OCI-LY7 (cell line): ENCODE data around the gene CLEC4C. TPM values are rescaled to one million over a fixed set of nuclear protein-coding genes. Genes with fewer than 3 reads are reported as not detected.

ENCODE experiments used
- BruUV-seq: library from RNA; stranded (reverse); fragments of 400-500 nt; replicated peaks from 2 replicates; lab custom pipeline; 2021; lab: Mats Ljungman, UMichigan
- CTCF ChIA-PET: fragments of 300-600 bp; sonication (Branson Sonifier 250); formaldehyde crosslinking; loops from one replicate; lab custom pipeline; 2022; ENCODE audit warnings: antibody characterized with exemption; ENCODE audit not compliant: unreplicated experiment; lab: Charles Lee
- POLR2A ChIA-PET: fragments of 300-600 bp; sonication (Branson Sonifier 250); formaldehyde crosslinking; loops from one replicate; lab custom pipeline; 2022; ENCODE audit warnings: antibody characterized with exemption; lab: Charles Lee
- DNase-seq: peaks from one replicate; pipeline ENCODE4 v3.0.0-alpha.2; 2015; ENCODE audit warnings: low spot score
- H2AFZ ChIP-seq: fragments of 200-600 bp; sonication (generic), shearing (Covaris generic); 2 replicates; pipeline ENCODE4 v1.6.1; 2014; ENCODE audit warnings: mild to moderate bottlenecking, antibody characterized with exemption, low read length, moderate library complexity
- H3K27ac ChIP-seq: fragments of 200-600 bp; sonication (generic); 2 replicates; pipeline ENCODE4 v1.5.1; 2014; ENCODE audit warnings: mixed run types, low read depth, mild to moderate bottlenecking, moderate library complexity, low read length, inconsistent platforms; ENCODE audit not compliant: poor library complexity, severe bottlenecking
- H3K36me3 ChIP-seq: fragments of 200-600 bp; sonication (generic); 2 replicates; pipeline ENCODE4 v1.6.1; 2014; ENCODE audit warnings: mild to moderate bottlenecking, antibody characterized with exemption, low read length, moderate library complexity, mixed read lengths; ENCODE audit not compliant: insufficient read depth
- H3K4me1 ChIP-seq: fragments of 200-600 bp; sonication (generic); 2 replicates; pipeline ENCODE4 v1.5.1; 2014; ENCODE audit warnings: mild to moderate bottlenecking, low read length; ENCODE audit not compliant: insufficient read depth, poor library complexity, severe bottlenecking
- H3K4me2 ChIP-seq: fragments of 200-600 bp; sonication (generic); 2 replicates; pipeline ENCODE4 v1.6.1; 2014; ENCODE audit warnings: mild to moderate bottlenecking, low read length
- H3K4me3 ChIP-seq: fragments of 200-600 bp; sonication (generic); 2 replicates; pipeline ENCODE4 v1.5.1; 2014; ENCODE audit warnings: mild to moderate bottlenecking, low read depth, low read length; ENCODE audit not compliant: poor library complexity, severe bottlenecking
- H3K79me2 ChIP-seq: fragments of 200-600 bp; sonication (generic); 2 replicates; pipeline ENCODE4 v1.6.1; 2016; ENCODE audit warnings: low read depth, mild to moderate bottlenecking, low read length, moderate library complexity, mixed read lengths; ENCODE audit not compliant: insufficient read depth
- H3K9me2 ChIP-seq: fragments of 200-600 bp; sonication (generic); 2 replicates; pipeline ENCODE4 v1.6.1; 2016; ENCODE audit warnings: mild to moderate bottlenecking, low read length, mixed read lengths; ENCODE audit not compliant: insufficient read depth
- H3K9me3 ChIP-seq: fragments of 200-600 bp; sonication (generic); 2 replicates; pipeline ENCODE4 v1.6.1; 2014; ENCODE audit warnings: mild to moderate bottlenecking, mixed run types, low read length, mixed read lengths
- H4K20me1 ChIP-seq: fragments of 200-600 bp; sonication (generic); 2 replicates; pipeline ENCODE4 v1.6.1; 2014; ENCODE audit warnings: mild to moderate bottlenecking, antibody characterized with exemption, low read length, moderate library complexity, mixed read lengths; ENCODE audit not compliant: insufficient read depth
- EZH2phosphoT487 ChIP-seq: fragments of 200-600 bp; sonication (generic); IDR thresholded peaks from 2 replicates; pipeline ENCODE4 v1.6.1; 2018; ENCODE audit warnings: low read depth, borderline replicate concordance, mild to moderate bottlenecking, mixed run types, antibody characterized with exemption, low read length, moderate library complexity, mixed read lengths
- intact Hi-C: fragments of 100-400 bp; cut with micrococcal nuclease; formaldehyde crosslinking; loops from one replicate; pipeline ENCODE4 v1.10.0; 2022; ENCODE audit not compliant: unreplicated experiment
- total RNA-seq, 2 experiments: library from RNA; depleted of rRNA in 1 of 2; stranded (reverse); fragments of >200 nt in 1 of 2; shearing (Covaris generic) in 1 of 2; gene quantifications; 2 replicates each; pipeline ENCODE4 v1.2.3, GENCODE V29; 2014 to 2022
- TF ChIP-seq, protein P1 (sequence below): fragments of 200-600 bp; sonication (generic); conservative IDR thresholded peaks from 2 replicates; pipeline ENCODE4 v1.5.1; 2014; ENCODE audit warnings: mild to moderate bottlenecking, antibody characterized with exemption, low read length, moderate library complexity, mixed read lengths

The CLEC4C gene
- total RNA-seq, 2 experiments from 2014 or later: not detected

DNA sequence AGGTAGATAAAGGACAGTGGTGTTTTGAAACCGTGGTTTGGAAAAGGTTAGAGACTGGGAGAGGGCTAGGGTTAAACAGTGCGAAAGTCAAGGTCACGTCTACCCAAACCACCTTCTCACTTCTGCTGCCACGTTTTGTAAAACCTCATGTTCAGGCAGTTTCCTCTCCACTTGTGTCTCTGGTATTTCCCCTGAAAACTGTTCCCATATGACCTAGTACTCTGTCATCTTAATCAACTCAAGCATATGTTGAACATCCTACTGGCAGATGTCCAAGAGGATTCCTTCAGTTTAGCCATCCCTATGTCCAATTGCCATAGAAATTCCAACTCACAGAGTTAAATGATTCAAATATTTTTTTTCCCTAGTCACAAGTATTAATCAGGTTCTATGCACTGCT lies 17.4 kb downstream of the CLEC4C start:
- Histone ChIP-seq H3K79me2 (no peaks in the 10 kb centered on the region), H3K27ac (no peak overlapping the region), H3K4me1 (no peaks in the 10 kb centered on the region), H3K4me3 (no peak overlapping the region), H3K36me3 (no peaks in the 10 kb centered on the region), H3K4me2 (no peak overlapping the region), H3K9me3 (no peaks in the 10 kb centered on the region), H2AFZ (no peak overlapping the region), H4K20me1 (no peaks in the 10 kb centered on the region), H3K9me2 (no peaks in the 10 kb centered on the region)
- intact Hi-C loops: no loop called here
- POLR2A ChIA-PET: no interaction called here
- CTCF ChIA-PET: no interaction called here
- no TSS peak for BruUV-seq
- no peak for TF ChIP-seq EZH2phosphoT487
- TF ChIP-seq, protein P1, sequence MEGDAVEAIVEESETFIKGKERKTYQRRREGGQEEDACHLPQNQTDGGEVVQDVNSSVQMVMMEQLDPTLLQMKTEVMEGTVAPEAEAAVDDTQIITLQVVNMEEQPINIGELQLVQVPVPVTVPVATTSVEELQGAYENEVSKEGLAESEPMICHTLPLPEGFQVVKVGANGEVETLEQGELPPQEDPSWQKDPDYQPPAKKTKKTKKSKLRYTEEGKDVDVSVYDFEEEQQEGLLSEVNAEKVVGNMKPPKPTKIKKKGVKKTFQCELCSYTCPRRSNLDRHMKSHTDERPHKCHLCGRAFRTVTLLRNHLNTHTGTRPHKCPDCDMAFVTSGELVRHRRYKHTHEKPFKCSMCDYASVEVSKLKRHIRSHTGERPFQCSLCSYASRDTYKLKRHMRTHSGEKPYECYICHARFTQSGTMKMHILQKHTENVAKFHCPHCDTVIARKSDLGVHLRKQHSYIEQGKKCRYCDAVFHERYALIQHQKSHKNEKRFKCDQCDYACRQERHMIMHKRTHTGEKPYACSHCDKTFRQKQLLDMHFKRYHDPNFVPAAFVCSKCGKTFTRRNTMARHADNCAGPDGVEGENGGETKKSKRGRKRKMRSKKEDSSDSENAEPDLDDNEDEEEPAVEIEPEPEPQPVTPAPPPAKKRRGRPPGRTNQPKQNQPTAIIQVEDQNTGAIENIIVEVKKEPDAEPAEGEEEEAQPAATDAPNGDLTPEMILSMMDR: no peak
- DNase-seq: no peak

DNA sequence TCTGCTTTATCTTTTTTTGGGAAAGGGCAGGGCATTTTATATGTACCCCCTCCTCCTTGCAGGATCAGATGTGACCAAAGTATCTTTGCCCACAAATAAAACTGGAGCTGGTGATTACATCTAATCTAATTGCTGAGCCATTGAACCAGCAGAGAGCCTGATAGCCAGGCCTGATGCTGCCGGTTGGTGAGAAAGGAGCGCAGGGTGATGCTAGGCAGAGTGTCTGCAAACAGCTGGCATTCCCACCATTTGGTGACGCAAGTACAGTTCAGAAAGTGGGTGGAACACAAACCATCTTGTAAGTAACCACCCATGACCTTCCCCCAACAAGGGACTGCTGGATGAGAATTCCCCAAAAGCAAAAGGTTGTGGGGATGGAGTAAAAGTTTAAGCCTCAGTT lies 23.2 kb downstream of the CLEC4C start:
- Histone ChIP-seq H3K79me2 (no peaks in the 10 kb centered on the region), H3K9me2 (no peaks in the 10 kb centered on the region), H3K36me3 (no peaks in the 10 kb centered on the region), H3K4me2 (no peak overlapping the region), H2AFZ (no peak overlapping the region), H3K27ac (no peak overlapping the region), H4K20me1 (no peaks in the 10 kb centered on the region), H3K4me1 (no peaks in the 10 kb centered on the region), H3K4me3 (no peak overlapping the region), H3K9me3 (no peaks in the 10 kb centered on the region)
- no peak for DNase-seq
- POLR2A ChIA-PET: no interaction called here
- CTCF ChIA-PET: no interaction called here
- TF ChIP-seq, protein P1: no peak
- no peak for TF ChIP-seq EZH2phosphoT487
- intact Hi-C loops: no loop called here
- no TSS peak for BruUV-seq

DNA sequence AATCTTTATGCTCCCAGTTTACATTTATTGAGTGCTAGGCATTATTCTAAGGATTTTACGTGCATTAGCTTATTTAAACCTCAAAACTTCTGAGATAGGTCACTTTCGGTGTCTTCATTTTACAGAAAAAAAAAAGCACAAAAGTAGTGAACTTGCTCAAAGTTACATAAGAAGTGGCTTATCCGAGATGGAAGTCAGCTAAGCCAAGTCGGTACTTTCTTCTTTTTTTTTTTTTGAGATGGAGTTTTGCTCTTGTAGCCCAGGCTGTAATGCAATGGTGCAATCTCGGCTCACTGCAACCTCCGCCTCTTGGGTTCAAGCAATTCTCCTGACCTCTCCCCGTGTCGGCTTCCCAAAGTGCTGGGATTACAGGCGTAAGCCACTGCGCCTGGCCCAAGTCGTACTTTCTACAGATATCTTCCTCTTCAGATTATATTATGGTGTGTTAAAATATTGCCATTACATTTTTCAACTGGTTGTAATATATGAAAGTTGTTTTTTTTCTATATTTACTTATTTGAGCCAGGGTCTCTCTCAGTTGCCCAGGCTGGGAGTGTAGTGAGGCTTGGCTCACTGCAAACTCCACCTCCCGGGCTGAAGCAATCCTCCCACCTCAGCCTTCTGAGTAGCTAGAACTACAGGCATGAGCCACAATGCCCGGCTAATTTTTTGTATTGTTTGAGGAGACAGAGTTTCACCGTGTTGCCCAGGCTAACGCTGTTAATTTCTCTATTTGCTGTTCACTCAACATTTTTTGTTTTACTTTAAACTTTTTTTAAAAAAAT lies 27.0 kb downstream of the CLEC4C start:
- TF ChIP-seq, protein P1: no peak
- TF ChIP-seq EZH2phosphoT487: no peak
- H3K27ac ChIP-seq: no peak overlapping the region
- no peak overlapping the region for H3K4me2 ChIP-seq
- DNase-seq: no peak
- no peak overlapping the region for H3K4me3 ChIP-seq
- no peaks in the 10 kb centered on the region for H3K9me3 ChIP-seq
- intact Hi-C loops: no loop called here
- H2AFZ ChIP-seq: no peak overlapping the region
- no TSS peak for BruUV-seq
- no peaks in the 10 kb centered on the region for H3K4me1 ChIP-seq
- CTCF ChIA-PET: no interaction called here
- H3K9me2 ChIP-seq: no peaks in the 10 kb centered on the region
- no peaks in the 10 kb centered on the region for H4K20me1 ChIP-seq
- POLR2A ChIA-PET: interaction anchor here (0.6 to 1.0 kb wide), 3 partner anchors 13 to 37 kb away, joined by 3 read pairs; no protein-coding TSS in a partner anchor
- no peaks in the 10 kb centered on the region for H3K79me2 ChIP-seq
- no peaks in the 10 kb centered on the region for H3K36me3 ChIP-seq
